ENCODE measurements around the gene CEP295NL.
A peak's percentile ranks its signal among the peaks of the same experiment; 100 is the strongest.

CEP295NL gene

GRCh38 chr17:78864117-78864516, 38.9 kb downstream of the CEP295NL start:
- DNase-seq (ENCODE audit: low spot score): no peak

- DNase-seq (ENCODE audit: low spot score): no peak
These were observed 40.7 kb downstream of the CEP295NL start for GRCh38 chr17:78862073-78863023.

- DNase-seq (ENCODE audit: low spot score): no peak
These were observed 41.8 kb downstream of the CEP295NL start for GRCh38 chr17:78861229-78861628.

- DNase-seq (ENCODE audit: low spot score): no peak
These were observed 44.0 kb downstream of the CEP295NL start for GRCh38 chr17:78859051-78859450.

GRCh38 chr17:78857266-78857665, 45.7 kb downstream of the CEP295NL start:
- no peak for DNase-seq (ENCODE audit: low spot score)

- DNase-seq (ENCODE audit: low spot score): no peak
These were observed 47.3 kb downstream of the CEP295NL start for GRCh38 chr17:78855561-78856165.

- DNase-seq (ENCODE audit: low spot score): no peak
These were observed 48.5 kb downstream of the CEP295NL start for GRCh38 chr17:78854508-78854907.

GRCh38 chr17:78853926-78854394, 49.0 kb downstream of the CEP295NL start:
- DNase-seq (ENCODE audit: low spot score): no peak

GRCh38 chr17:78852709-78853121, 50.3 kb downstream of the CEP295NL start:
- no peak for DNase-seq (ENCODE audit: low spot score)

GRCh38 chr17:78849026-78849425, 54.0 kb downstream of the CEP295NL start:
- DNase-seq (ENCODE audit: low spot score): no peak

- DNase-seq (ENCODE audit: low spot score): no peak
These were observed 55.9 kb downstream of the CEP295NL start for GRCh38 chr17:78847052-78847451.

GRCh38 chr17:78844301-78845005, 58.5 kb downstream of the CEP295NL start:
- DNase-seq (ENCODE audit: low spot score): no peak

GRCh38 chr17:78842881-78843565, 60.0 kb downstream of the CEP295NL start:
- peak; percentile 76 for DNase-seq (ENCODE audit: low spot score)

- DNase-seq (ENCODE audit: low spot score): peak; percentile 98
These were observed 62.0 kb downstream of the CEP295NL start, which contains the start of gene USP36 for GRCh38 chr17:78840780-78841611. USP36 (minus strand) TSS chr17:78840814; CDS start chr17:78836363, 4,451 bp downstream.

Data from germinal center (tissue), 1 donor.